Neural cell (in vitro differentiated cells): ENCODE results near the gene SLC47A1. TPM values are rescaled to one million over a fixed set of nuclear protein-coding genes. Genes with fewer than 3 reads are reported as not detected.

Experiments used
- H2AFZ ChIP-seq: fragments of 200-600, 300-800 bp; sonication (generic), shearing (Covaris generic); 2 replicates; pipeline ENCODE4 v1.6.0; 2014; ENCODE audit warnings: low read depth, mild to moderate bottlenecking, antibody characterized with exemption, low read length, moderate library complexity
- H3F3A ChIP-seq: fragments of 200-600 bp; shearing (Covaris generic); 2 replicates; pipeline ENCODE4 v1.6.1; 2016; ENCODE audit warnings: mild to moderate bottlenecking, moderate library complexity, mixed read lengths, antibody characterized with exemption, low read length; ENCODE audit not compliant: insufficient read depth, poor library complexity, severe bottlenecking
- H3K27ac ChIP-seq: fragments of 200-600, 300-800 bp; sonication (generic), shearing (Covaris generic); 2 replicates; pipeline ENCODE4 v1.5.1; 2014; ENCODE audit warnings: mild to moderate bottlenecking, low read length, moderate library complexity
- H3K27me3 ChIP-seq: fragments of 300-800, 200-600 bp; sonication (generic), shearing (Covaris generic); 2 replicates; pipeline ENCODE4 v1.6.0; 2014; ENCODE audit warnings: mild to moderate bottlenecking, low read depth, low read length, moderate library complexity; ENCODE audit not compliant: insufficient read depth
- H3K36me3 ChIP-seq: fragments of 300-800, 200-600 bp; sonication (generic), shearing (Covaris generic); 2 replicates; pipeline ENCODE4 v1.5.1; 2014; ENCODE audit warnings: mild to moderate bottlenecking, antibody characterized with exemption, low read length, moderate library complexity; ENCODE audit not compliant: insufficient read depth
- H3K4me2 ChIP-seq: fragments of 300-800, 200-600 bp; sonication (generic), shearing (Covaris generic); 2 replicates; pipeline ENCODE4 v1.6.0; 2014; ENCODE audit warnings: mild to moderate bottlenecking, low read length
- H3K4me3 ChIP-seq: fragments of 300-800, 200-600 bp; sonication (generic), shearing (Covaris generic); 2 replicates; pipeline ENCODE4 v1.5.1; 2014; ENCODE audit warnings: mild to moderate bottlenecking, low read length, moderate library complexity
- H3K79me2 ChIP-seq: fragments of 200-600 bp; shearing (Covaris generic); replicated peaks from 2 replicates; pipeline ENCODE4 v1.6.0; 2014; ENCODE audit warnings: mild to moderate bottlenecking, low read length, moderate library complexity; ENCODE audit not compliant: insufficient read depth
- H3K9ac ChIP-seq: fragments of 300-800, 200-600 bp; sonication (generic), shearing (Covaris generic); 2 replicates; pipeline ENCODE4 v1.6.1; 2016; ENCODE audit warnings: mild to moderate bottlenecking, low read length, mixed read lengths
- H3K9me2 ChIP-seq: fragments of 200-600 bp; shearing (Covaris generic); 2 replicates; pipeline ENCODE4 v1.6.1; 2016; ENCODE audit warnings: mild to moderate bottlenecking, low read length, mixed read lengths; ENCODE audit not compliant: insufficient read depth
- H3K9me3 ChIP-seq: fragments of 200-600, 300-800 bp; sonication (generic), shearing (Covaris generic); 2 replicates; pipeline ENCODE4 v1.6.1; 2016; ENCODE audit warnings: mild to moderate bottlenecking, mixed run types, low read length, moderate library complexity, mixed read lengths
- H4K20me1 ChIP-seq: fragments of 200-600 bp; shearing (Covaris generic); 2 replicates; pipeline ENCODE4 v1.6.1; 2016; ENCODE audit warnings: mild to moderate bottlenecking, mixed run types; ENCODE audit not compliant: insufficient read depth
- CTCF ChIP-seq: fragments of 450-650 bp; IDR thresholded peaks from 2 replicates; pipeline ENCODE4 v1.5.1; 2014; ENCODE audit warnings: antibody characterized with exemption, mild to moderate bottlenecking, moderate library complexity; ENCODE audit not compliant: poor library complexity, severe bottlenecking
- EP300 ChIP-seq: fragments of 450-650 bp; conservative IDR thresholded peaks from 2 replicates; pipeline ENCODE4 v1.6.1; 2014; ENCODE audit warnings: antibody characterized with exemption, mild to moderate bottlenecking, moderate library complexity; ENCODE audit not compliant: poor library complexity, severe bottlenecking
- EZH2 ChIP-seq: fragments of 200-600, 300-800 bp; shearing (Covaris generic), sonication (generic); IDR thresholded peaks from 2 replicates; pipeline ENCODE4 v1.6.1; 2014; ENCODE audit warnings: antibody characterized with exemption, low read length, borderline replicate concordance, mild to moderate bottlenecking; ENCODE audit not compliant: insufficient read depth, poor library complexity, severe bottlenecking
- MXI1 ChIP-seq: fragments of 450-650 bp; conservative IDR thresholded peaks from 2 replicates; pipeline ENCODE4 v1.6.1; 2014; ENCODE audit warnings: antibody characterized with exemption, mild to moderate bottlenecking; ENCODE audit not compliant: poor library complexity, severe bottlenecking
- POLR2AphosphoS5 ChIP-seq: IDR thresholded peaks from 2 replicates; pipeline ENCODE4 v1.6.1; 2012
- RAD21 ChIP-seq: fragments of 450-650 bp; conservative IDR thresholded peaks from 2 replicates; pipeline ENCODE4 v1.6.1; 2014; ENCODE audit warnings: antibody characterized with exemption, mild to moderate bottlenecking, moderate library complexity
- REST ChIP-seq: IDR thresholded peaks from 2 replicates; pipeline ENCODE4 v1.6.1; 2012; ENCODE audit warnings: borderline replicate concordance
- SMC3 ChIP-seq: fragments of 450-650 bp; conservative IDR thresholded peaks from 2 replicates; pipeline ENCODE4 v1.6.1; 2014; ENCODE audit warnings: antibody characterized with exemption, mild to moderate bottlenecking, moderate library complexity; ENCODE audit not compliant: poor library complexity
- TAF1 ChIP-seq: IDR thresholded peaks from 2 replicates; pipeline ENCODE4 v1.6.1; 2012; ENCODE audit warnings: low read depth
- polyA plus RNA-seq: library from polyadenylated mRNA; depleted of rRNA; stranded (reverse); fragments of >200 nt; gene quantifications from 2 replicates; pipeline ENCODE4 v1.2.3, GENCODE V29; 2014

The SLC47A1 gene
- polyA plus RNA-seq, 1 donor from 2014 or later: not detected

GRCh38 chr17:19495828-19496528 lies 37.7 kb upstream of the SLC47A1 start:
- Histone ChIP-seq H3K36me3 (no peaks in the 10 kb centered on the region), H3K4me2 (no peak overlapping the region), H3F3A (no peaks in the 10 kb centered on the region), H3K9ac (no peak overlapping the region), H3K27me3 (no peaks in the 10 kb centered on the region), H3K9me3 (no peaks in the 10 kb centered on the region), H3K4me3 (no peak overlapping the region), H4K20me1 (no peaks in the 10 kb centered on the region), H3K27ac (no peak overlapping the region), H3K79me2 (no peaks in the 10 kb centered on the region), H3K9me2 (no peaks in the 10 kb centered on the region), H2AFZ (no peak overlapping the region)
- TF ChIP-seq CTCF (no peak), MXI1 (no peak), REST (no peak), POLR2AphosphoS5 (no peak), EP300 (no peak), SMC3 (no peak), RAD21 (no peak), TAF1 (no peak), EZH2 (no peak)

- H3K27me3 ChIP-seq: no peaks in the 10 kb centered on the region
- H3K27ac ChIP-seq: no peak overlapping the region
- H3K4me3 ChIP-seq: no peak overlapping the region
- no peaks in the 10 kb centered on the region for H3K9me2 ChIP-seq
- H3K4me2 ChIP-seq: no peak overlapping the region
- no peak for TF ChIP-seq CTCF
- TF ChIP-seq EZH2: no peak
- TF ChIP-seq REST: no peak
- no peak for TF ChIP-seq POLR2AphosphoS5
- no peak for TF ChIP-seq TAF1
- TF ChIP-seq SMC3: no peak
- no peak for TF ChIP-seq MXI1
- no peak for TF ChIP-seq EP300
- no peaks in the 10 kb centered on the region for H3K79me2 ChIP-seq
- H4K20me1 ChIP-seq: no peaks in the 10 kb centered on the region
- no peaks in the 10 kb centered on the region for H3K36me3 ChIP-seq
- no peaks in the 10 kb centered on the region for H3K9me3 ChIP-seq
- no peak overlapping the region for H2AFZ ChIP-seq
- H3K9ac ChIP-seq: no peak overlapping the region
- no peaks in the 10 kb centered on the region for H3F3A ChIP-seq
These were observed 36.0 kb upstream of the SLC47A1 start for GRCh38 chr17:19497624-19498023.
